HG02981 (cell line): Measurements from ENCODE around the gene DPEP2.
"Not testable (repeated sequence)": the region's sequence is repeated elsewhere in the genome, so short reads cannot be mapped to it uniquely, and the experiment has no call there.

Source experiments
- ATAC-seq: cut with Tn5 transposase; IDR thresholded peaks from one replicate; pipeline ENCODE4 v1.9.1; 2021; ENCODE audit warnings: mild to moderate bottlenecking, moderate library complexity; ENCODE audit not compliant: unreplicated experiment

Gene DPEP2

DNA sequence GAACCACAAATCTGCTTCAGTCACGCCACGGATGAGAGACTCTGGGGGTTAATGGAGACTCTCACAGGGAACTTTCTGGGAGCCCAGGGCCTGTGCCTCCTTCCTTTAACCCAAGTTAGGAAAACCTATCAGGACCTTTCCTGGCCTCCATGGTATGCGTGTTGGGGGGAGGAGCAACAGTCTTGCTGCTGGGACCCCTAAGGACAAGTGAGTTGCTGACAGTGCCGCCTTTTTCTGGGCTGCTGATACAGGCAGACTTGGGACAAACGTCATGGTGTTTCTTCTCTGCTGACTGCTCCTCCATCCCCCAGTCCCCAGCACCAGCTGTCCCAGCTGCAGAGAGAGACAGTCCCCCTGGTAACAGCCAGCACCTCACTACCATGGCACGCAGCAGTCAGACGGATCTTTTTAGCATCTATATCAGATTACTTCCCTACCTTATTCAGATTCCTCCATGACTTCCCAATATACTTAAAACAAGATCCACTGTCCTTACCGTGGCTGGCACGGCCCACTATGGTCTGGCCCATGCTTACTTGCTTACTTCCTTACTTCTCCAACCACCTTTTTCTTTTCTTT is 10.0 kb upstream of the DPEP2 start:
- ATAC-seq, result no peak

- ATAC-seq, result no peak
These were observed 6.6 kb upstream of the DPEP2 start for GRCh38 chr16:68005786-68006286.

GRCh38 chr16:68005211-68005610 is 5.9 kb upstream of the DPEP2 start:
- no peak for ATAC-seq

DNA sequence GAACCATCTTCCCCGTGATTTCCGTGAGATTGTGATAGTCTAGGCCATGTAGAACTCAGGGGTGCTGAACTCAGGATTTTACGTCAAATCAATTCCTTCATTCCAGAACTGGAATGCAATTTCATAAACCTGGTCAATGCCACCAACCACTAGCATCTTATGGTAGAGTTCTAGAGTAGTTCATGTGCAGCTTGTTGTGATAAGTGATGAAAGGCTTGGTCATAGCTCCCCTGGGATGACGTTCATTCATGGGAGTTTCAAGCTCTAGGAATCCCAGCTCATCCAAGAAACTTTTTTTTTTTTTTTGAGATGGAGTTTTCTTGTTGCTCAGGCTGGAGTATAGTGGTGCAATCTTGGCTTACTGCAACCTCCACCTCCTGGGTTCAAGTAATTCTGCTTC is 3.7 kb upstream of the DPEP2 start:
- no peak for ATAC-seq

- no peak for ATAC-seq
These were observed 1.2 kb upstream of the DPEP2 start for GRCh38 chr16:68000450-68000849.

GRCh38 chr16:67999985-68000384 is 701 bp upstream of the DPEP2 start:
- ATAC-seq, result no peak

DNA sequence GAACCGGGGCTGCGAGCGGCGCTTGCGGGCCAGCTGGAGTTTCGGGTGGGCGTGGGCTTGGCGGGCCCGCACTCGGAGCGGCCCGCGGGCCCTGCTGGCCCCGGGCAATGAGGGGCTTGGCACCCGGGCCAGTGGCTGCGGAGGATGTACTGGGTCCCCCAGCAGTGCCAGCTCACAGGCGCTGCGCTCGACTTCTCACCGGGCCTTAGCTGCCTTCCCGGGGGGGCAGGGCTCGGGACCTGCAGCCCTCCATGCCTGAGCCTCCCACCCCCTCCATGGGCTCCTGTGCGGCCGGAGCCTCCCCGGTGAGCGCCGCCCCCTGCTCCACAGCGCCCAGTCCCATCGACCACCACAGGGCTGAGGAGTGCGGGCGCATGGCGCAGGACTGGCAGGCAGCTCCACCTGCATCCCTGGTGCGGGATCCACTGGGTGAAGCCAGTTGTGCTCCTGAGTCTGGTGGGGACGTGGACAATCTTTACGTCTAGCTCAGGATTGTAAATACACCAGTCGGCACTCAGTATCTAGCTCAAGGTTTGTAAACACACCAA is 979 bp downstream of the DPEP2 start:
- not testable (repeated sequence) for ATAC-seq

GRCh38 chr16:67996666-67997065 is 2.6 kb downstream of the DPEP2 start:
- ATAC-seq, result no peak

GRCh38 chr16:67995423-67995822 is 3.9 kb downstream of the DPEP2 start:
- ATAC-seq, result no peak

GRCh38 chr16:67994040-67994408 is 5.3 kb downstream of the DPEP2 start:
- ATAC-seq, result not testable (repeated sequence)

- ATAC-seq, result peak; percentile 61
These were observed 5.9 kb downstream of the DPEP2 start for GRCh38 chr16:67993207-67994039.

GRCh38 chr16:67992661-67993206 is 6.5 kb downstream of the DPEP2 start:
- ATAC-seq, result no peak

DNA sequence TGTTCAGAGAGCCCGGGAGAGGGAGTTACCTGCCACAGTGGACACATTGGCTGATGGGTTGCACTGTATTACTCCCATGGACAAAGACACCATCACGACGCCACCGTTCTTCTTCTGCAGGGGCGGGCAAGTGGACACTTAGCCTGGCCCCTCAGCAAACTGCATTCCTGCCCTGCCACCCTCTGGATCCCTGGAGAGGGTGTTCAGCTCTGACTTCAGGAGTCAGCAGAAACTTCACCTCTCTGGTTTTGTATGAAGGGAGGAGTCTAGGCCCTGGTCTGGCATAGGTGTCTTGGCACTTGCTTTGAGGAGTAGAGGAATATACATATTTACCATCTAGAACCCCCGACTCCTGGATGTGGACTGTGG is 9.3 kb downstream of the DPEP2 start:
- ATAC-seq, result no peak

- ATAC-seq, result no peak
These were observed 9.8 kb downstream of the DPEP2 start for GRCh38 chr16:67989322-67990017.

DNA sequence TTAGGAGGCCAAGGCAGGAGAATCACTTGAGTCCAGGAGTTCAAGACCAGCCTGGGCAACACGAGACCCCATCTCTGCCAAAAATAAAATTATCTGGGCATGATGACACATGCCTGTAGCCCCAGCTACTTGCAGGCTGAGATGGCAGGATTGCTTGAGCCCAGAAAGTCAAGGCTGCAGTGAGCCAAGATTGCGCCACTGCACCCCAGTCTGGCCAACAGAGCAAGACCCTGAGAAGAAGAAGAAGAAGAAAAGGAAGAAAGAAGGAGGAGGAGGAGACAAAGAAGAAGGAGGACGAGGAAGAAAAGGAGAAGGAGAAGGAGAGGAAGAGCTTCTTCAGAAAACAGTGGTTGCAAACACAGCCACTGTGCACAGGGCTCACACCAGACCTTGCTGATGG is 10.6 kb downstream of the DPEP2 start:
- ATAC-seq, result no peak

DNA sequence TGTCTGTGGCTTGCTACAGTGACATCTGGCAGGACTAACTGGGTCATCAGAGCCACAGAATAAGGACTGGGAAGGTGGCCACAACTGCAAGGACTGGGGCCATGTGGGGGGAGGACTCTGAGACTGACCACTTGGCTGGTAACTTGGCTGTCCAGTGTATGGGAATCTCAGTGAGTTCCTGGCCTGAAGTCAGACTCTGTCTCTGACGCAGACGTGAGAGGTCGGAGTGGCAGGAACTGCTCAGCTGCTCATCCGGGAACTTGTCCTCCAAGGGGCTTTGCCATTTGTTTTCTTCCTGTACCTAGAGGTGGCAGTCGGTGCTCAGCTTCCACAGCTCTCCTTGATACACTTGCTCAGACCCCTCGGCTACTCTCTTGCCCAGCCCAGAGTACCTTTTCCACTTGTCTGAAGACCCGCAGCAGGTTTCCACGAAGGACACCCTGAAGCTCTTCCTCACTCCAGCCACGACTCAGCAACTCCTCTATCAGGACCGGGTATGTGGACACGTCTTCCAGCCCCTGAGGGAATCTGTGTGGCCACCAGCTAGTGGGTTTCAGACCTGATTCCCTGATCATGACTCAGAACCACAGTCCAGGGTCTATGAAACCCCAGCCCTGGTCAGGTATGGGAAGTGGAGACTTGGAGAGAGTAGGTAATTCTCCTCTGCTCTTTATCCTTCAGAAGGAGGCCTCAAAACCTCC is 11.7 kb downstream of the DPEP2 start:
- no peak for ATAC-seq

GRCh38 chr16:67986949-67987348 is 12.3 kb downstream of the DPEP2 start:
- no peak for ATAC-seq

DNA sequence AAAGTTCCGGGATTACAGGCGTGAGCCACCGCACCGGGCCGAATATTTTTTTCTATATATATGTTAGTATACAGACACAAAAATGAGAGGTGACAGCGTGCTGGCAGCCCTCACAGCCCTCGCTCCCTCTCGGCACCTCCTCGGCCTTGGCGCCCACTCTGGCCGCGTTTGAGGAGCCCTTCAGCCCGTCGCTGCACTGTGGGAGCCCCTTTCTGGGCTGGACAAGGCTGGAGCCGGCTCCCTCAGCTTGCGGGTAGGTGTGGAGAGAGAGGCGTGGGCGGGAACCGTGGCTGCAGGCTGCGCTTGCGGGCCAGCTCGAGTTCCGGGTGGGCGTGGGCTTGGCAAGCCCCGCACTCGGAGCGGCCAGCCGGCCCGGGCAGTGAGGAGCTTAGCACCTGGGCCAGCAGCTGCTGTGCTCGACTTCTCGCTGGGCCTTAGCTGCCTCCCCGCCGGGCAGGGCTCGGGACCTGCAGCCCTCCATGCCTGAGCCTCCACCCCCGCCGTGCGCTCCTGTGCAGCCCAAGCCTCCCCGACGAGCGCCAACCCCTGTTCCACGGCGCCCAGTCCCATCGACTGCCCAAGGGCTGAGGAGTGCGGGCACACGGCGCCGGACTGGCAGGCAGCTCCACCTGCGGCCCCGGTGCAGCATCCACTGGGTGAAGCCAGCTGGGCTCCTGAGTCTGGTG is 17.1 kb downstream of the DPEP2 start:
- no peak for ATAC-seq

- ATAC-seq, result no peak
These were observed 19.2 kb downstream of the DPEP2 start, which contains the start of gene DPEP3 for GRCh38 chr16:67979955-67980678. Gene DPEP3, minus strand, starts transcription at chr16:67980499. Its CDS starts 119 bp downstream, at chr16:67980380.
